PC-9 (cell line): ENCODE results near the gene ADAM30.

Source experiments
- EZH2 ChIP-seq: fragments of 200-600 bp; sonication (generic); IDR thresholded peaks from 2 replicates; pipeline ENCODE4 v1.8.0; 2017; ENCODE audit warnings: antibody characterized with exemption, low read depth
- TF ChIP-seq, protein P1 (sequence below): fragments of 200-600 bp; sonication (generic); conservative IDR thresholded peaks from 2 replicates; pipeline ENCODE4 v1.6.1; 2017; ENCODE audit warnings: mixed run types, antibody characterized with exemption, mild to moderate bottlenecking, moderate library complexity

DNA sequence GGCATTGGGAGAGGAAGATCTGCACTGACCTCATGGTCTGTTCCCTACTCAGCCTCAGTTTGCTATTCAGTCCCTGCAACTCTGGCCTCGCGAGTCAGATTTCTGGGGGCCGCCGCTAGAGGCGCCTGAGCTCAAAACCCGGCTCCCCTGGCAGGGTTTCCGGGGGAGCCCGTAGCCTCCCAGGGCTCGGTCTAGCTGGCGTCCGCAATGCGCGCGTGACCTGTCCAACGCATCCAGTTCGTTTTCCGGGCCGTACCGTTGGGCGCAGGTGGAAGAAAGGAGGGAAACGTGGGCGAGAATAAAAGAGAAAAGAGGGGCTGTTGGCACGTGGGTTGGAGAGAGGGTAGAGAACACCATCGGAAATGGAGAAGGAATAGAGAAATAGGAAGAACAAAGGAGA is at the start of gene ADAM30:
- TF ChIP-seq, protein P1, sequence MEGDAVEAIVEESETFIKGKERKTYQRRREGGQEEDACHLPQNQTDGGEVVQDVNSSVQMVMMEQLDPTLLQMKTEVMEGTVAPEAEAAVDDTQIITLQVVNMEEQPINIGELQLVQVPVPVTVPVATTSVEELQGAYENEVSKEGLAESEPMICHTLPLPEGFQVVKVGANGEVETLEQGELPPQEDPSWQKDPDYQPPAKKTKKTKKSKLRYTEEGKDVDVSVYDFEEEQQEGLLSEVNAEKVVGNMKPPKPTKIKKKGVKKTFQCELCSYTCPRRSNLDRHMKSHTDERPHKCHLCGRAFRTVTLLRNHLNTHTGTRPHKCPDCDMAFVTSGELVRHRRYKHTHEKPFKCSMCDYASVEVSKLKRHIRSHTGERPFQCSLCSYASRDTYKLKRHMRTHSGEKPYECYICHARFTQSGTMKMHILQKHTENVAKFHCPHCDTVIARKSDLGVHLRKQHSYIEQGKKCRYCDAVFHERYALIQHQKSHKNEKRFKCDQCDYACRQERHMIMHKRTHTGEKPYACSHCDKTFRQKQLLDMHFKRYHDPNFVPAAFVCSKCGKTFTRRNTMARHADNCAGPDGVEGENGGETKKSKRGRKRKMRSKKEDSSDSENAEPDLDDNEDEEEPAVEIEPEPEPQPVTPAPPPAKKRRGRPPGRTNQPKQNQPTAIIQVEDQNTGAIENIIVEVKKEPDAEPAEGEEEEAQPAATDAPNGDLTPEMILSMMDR: no peak
- TF ChIP-seq EZH2: no peak
